GM12801 (cell line): ENCODE results near the gene BICDL2.

Source experiments
- CTCF ChIP-seq: IDR thresholded peaks from one replicate; pipeline ENCODE4 v1.5.1; 2011; ENCODE audit warnings: control low read depth; ENCODE audit not compliant: insufficient read length; ENCODE audit errors: extremely low read depth

Gene BICDL2

GRCh38 chr16:3020604-3021448 lies 15.9 kb downstream of the BICDL2 start:
- no peak for TF ChIP-seq CTCF

DNA sequence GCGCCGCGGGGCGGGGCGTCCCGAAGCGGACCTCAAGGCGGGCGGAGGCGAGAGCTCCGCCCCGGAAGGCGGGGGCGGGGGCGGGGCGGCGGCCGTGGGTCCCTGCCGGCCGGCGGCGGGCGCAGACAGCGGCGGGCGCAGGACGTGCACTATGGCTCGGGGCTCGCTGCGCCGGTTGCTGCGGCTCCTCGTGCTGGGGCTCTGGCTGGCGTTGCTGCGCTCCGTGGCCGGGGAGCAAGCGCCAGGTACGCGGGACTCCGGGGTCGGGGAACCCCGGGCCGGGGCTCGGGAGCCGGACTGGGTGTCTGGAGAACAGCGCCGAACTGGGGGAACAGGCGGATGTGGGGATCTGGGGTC lies 16.5 kb downstream of the BICDL2 start, which contains the start of gene TNFRSF12A:
TSS of gene TNFRSF12A (plus strand) at position 122 of the 357 bp plus-strand sequence. CDS start at position 152, 30 bp downstream.
- TF ChIP-seq CTCF = no peak

DNA sequence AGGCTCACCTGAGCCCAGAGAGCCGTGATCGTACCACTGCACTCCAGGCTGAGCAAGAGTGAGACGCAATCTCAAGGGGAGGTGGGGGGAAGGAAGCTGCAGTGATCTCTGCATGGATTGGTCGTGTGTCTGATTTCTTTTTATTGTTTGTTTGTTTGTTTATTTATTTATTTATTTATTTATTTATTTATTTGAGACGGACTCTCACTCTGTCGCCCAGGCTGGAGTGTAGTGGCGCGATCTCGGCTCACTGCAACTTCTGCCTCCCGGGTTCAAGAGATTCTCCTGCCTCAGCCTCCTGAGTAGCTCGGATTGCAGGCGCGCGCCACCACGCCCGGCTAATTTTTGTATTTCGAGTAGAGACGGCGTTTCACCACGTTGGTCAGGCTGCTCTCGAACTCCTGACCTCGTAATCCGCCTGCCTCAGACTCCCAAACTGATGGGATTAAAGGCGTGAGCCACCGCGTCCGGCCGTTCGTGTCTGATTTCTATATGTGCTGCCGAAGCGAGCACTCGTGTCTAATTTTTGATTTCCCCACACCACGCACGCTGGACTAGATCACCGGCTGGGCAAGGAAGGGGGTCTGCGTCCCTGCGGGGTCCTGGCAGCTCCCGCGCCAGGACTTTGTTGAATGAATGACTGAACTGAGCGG lies 17.0 kb downstream of the BICDL2 start:
- TF ChIP-seq CTCF = no peak

DNA sequence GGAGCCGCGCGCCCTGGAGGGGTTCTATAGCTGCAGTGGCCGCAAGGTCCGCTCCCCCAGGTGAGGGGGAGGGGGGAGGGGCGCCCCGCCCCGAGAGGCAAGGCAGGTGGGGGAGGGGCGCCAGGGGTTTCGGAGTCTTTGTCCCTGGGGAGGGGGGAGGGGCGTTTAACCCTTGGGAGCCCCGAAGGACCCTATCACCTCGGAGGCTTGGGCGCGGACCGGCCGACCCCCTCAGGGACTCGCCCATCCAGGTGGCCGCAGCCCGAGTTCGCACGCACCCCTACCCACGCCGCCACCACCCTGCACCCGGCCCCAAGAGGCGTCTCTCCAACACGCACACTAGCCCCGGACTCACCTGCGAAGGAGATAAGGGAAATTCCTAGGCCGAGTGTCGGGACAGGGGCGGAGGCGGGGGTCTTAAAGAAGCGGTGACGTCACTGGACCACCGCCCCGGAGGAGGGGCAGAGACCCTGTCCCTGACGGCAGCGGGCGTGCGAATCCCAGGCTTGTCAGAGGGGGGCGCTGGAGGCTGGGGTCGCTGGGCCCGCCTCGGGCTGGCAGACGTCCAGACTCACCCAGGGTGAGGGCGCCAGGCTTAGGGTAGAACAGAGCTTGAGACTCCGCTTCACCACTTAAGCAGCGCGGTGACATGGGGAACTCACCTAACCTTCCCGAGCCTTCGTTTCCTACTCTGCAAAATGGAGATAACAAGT lies 18.8 kb downstream of the BICDL2 start, which contains the start of gene CLDN6:
TSS of gene CLDN6 (minus strand) at position 390 of the 713 bp plus-strand sequence. CDS start 2,162 bp downstream, outside the sequence.
- no peak for TF ChIP-seq CTCF

GRCh38 chr16:3017344-3017743 lies 19.4 kb downstream of the BICDL2 start:
- no peak for TF ChIP-seq CTCF

DNA sequence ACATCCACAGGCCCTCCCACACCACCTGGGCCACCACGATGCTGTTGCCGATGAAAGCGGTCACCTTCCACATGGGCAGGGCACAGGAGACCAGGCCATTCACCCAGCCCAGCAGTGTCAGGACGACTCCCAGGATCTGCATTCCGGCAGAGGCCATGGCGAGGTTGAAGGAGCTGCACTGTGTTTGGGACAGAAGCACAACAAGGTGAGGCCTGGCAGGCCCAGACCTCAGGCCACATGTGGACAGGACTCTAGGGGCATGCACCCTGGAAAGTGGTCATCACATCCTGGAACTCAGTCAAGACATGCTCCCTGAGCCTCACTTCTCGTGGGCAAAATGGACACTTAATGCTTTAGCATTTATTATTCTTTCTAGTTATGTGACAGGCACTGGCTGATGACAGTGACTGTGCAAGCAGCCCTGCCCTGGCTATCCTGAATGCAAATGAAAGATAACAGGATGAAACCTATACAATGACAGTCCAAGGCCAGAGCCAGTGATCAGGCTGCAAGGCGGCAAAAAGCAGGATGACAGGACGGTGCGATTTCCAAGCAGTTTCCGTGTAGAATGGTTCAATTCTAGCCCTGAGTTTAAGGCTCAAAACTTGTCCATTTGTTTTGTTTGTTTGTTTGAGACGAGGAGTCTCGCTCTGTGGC lies 20.8 kb downstream of the BICDL2 start:
- no peak for TF ChIP-seq CTCF

DNA sequence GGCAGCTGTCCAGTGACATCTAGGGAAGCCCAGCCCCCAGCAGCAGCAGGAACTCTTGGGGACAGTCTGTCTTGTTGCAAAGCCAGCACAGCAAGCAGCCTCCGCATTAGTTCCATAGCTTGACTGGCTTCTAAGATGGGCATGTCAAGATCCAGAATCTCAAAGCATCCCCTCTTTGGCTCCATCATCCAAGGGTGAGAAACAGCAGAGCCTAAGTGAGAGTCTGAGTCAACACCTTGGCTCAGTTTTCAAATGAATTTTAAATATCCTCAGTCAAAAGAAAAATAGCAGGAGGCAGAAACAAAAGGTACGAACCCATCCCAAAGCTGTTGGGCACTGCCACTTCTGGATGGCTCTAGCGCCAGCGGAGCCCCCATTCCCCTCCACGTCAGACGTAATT lies 21.8 kb downstream of the BICDL2 start:
- TF ChIP-seq CTCF = no peak
